CD4-positive, alpha-beta T cell treated with Interleukin-17A for 1 hour (primary cell): Measurements from ENCODE around the gene TMEM235.

Experiments
- DNase-seq: peaks from one replicate; pipeline ENCODE4 v3.0.0-alpha.2; 2020

Gene TMEM235

GRCh38 chr17:78273813-78274212 is 42.4 kb downstream of the TMEM235 start:
- no peak for DNase-seq

GRCh38 chr17:78275355-78275754 is 43.9 kb downstream of the TMEM235 start:
- no peak for DNase-seq

- no peak for DNase-seq
Observed at GRCh38 chr17:78276098-78276887, 44.9 kb downstream of the TMEM235 start.

GRCh38 chr17:78278139-78278741 is 46.8 kb downstream of the TMEM235 start:
- DNase-seq = no peak

- no peak for DNase-seq
Observed at GRCh38 chr17:78279360-78279990, 48.0 kb downstream of the TMEM235 start.

- DNase-seq = no peak
Observed at GRCh38 chr17:78281249-78281845, 49.9 kb downstream of the TMEM235 start.

- DNase-seq = no peak
Observed at GRCh38 chr17:78284146-78284545, 52.7 kb downstream of the TMEM235 start.

GRCh38 chr17:78289004-78289403 is 57.6 kb downstream of the TMEM235 start:
- no peak for DNase-seq

- DNase-seq = peak; percentile 84
Observed at GRCh38 chr17:78289802-78290363, 58.5 kb downstream of the TMEM235 start.
